GM19463 (cell line): ENCODE measurements around the gene ADCY9.

Experiments used
- ATAC-seq: cut with Tn5 transposase; IDR thresholded peaks from one replicate; pipeline ENCODE4 v1.9.1; 2021; ENCODE audit warnings: mild to moderate bottlenecking, moderate library complexity; ENCODE audit not compliant: unreplicated experiment

The ADCY9 gene

GRCh38 chr16:4124535-4125294, 8.5 kb upstream of the ADCY9 start:
- ATAC-seq: no peak

DNA sequence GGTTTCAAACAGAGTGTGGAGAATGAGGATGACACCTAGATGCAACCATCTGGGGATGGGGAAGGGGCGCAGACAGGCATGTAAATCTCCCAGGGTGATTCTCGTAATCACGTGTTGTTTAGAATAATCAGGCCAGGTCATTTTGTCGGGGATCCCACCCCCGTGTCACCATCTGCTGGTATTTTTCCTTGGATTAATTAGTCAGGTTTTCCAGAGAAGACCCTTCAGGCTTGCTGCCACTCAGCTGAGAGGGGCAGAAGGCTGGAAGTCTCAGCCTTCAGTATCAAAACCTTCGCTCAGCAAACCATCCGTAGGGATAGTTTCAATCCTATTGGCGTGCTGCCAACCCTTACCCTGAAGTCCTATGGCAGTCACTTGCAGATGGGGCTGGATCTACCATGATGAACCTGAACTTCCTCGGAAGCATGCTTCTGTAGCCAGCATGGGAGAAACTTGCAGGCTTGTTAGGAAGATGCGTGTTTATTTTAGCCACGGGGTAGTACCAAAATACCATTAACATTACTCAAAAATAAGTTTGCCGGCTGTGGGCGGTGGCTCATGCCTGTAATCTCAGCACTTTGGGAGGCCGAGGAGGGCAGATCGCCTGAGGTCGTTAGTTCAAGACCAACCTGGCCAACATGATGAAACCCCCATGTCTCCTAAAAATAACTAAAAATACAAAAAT, 7.5 kb upstream of the ADCY9 start:
- ATAC-seq: no peak

GRCh38 chr16:4120176-4120575, 3.9 kb upstream of the ADCY9 start:
- no peak for ATAC-seq

DNA sequence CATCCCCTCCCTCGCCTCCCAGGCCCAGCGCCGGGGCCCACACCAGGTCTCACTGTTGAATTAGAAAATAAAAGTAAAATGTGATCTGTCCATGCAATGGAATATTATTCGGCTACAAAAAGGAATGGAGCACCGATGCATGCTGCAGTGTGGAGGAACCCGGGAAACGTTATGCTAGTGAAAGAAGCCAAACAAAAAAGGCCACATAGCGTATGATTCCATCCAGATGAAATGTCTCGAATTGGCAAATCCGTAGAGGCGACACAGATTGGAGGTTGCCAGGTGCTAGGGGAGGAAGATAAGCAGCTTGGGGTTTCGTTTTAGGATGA, 972 bp upstream of the ADCY9 start:
- no peak for ATAC-seq

GRCh38 chr16:4115949-4116318, 308 bp downstream of the ADCY9 start:
- peak; percentile 8 for ATAC-seq

GRCh38 chr16:4115209-4115948, 863 bp downstream of the ADCY9 start:
- peak; percentile 33 for ATAC-seq

DNA sequence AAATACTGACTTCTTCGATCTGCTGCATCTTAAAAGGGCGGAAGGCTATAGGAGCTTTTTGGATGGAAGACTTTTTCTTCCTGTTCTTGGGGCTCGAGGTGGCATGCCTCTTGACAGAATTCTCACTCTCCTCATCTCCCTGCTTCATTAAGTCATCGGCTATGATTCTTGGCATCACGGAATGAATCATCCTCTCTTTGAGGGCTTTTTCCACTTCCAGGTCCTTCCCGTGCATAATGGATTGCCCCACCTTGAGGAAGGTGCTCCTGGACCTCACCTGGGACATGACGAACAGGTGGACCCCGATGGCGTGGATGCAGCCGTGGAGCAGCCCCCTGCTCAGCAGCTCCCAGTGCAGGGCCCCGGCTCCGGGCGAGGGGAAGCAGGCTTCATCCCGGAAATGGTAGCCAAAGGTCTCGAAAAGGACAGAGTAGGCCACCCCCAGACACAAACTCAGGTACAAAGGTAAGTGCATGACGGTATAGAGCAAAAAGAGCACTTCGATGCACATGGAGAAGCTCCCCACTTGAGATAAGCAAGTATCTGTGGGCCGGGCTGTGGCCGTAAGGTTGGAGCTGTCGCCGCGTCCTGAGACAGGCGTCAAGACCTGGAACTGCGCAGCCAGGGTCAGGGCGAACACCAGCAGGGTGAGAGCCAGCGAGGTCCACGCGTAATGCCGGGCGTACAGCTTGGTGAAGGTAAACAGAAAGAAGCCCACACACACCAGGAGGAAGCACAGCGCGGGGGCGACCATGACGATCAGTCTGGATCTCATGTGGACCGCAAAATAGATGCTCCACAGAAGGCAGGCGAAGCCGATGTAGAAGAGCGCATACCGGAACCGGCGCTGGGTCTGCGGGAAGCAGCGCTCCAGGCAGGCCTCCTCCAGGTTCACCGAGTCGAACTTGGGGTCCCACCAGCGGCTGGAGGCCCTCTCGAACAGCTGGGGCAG, 1.7 kb downstream of the ADCY9 start:
- ATAC-seq: no peak

DNA sequence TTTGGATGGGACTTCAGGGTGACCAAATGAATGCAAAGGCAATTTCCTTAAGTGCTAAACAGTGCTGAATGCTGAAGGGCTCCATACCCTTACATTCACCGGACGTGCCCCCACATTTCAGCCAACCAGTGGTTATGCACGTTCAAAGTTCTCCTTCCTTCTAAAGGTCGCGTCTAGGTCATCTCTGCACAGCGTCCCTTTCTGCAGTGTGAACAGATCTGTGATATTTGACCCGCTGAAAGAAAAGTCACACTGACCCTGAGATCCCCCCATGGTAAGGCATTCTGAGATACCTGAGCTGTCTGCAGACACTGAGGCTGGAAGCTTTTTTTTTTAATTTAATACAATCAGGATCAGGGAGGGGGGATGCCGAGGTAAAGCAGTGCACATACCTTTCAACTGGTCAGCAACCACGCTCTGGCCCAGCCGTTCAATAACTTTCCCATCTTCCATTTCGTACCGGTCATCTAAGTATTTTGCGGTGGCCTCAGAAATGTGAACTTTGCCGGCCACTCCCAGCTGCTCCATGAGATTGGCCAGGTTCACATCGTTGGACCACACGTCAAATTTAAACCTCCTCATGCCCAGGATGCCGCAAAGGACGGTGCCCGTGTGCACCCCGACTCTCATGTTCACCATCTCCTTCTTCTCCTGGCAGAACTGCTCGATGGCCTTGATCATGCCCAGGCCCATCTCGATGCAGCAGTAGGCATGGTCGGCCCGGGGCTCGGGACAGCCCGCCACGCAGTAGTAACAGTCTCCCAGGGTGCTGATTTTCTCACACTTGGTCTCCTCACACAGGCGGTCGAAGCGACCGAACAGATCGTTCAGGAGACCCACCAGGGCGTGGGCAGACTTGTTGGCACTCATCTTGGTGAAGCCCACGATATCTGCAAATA, 2.6 kb downstream of the ADCY9 start:
- no peak for ATAC-seq

DNA sequence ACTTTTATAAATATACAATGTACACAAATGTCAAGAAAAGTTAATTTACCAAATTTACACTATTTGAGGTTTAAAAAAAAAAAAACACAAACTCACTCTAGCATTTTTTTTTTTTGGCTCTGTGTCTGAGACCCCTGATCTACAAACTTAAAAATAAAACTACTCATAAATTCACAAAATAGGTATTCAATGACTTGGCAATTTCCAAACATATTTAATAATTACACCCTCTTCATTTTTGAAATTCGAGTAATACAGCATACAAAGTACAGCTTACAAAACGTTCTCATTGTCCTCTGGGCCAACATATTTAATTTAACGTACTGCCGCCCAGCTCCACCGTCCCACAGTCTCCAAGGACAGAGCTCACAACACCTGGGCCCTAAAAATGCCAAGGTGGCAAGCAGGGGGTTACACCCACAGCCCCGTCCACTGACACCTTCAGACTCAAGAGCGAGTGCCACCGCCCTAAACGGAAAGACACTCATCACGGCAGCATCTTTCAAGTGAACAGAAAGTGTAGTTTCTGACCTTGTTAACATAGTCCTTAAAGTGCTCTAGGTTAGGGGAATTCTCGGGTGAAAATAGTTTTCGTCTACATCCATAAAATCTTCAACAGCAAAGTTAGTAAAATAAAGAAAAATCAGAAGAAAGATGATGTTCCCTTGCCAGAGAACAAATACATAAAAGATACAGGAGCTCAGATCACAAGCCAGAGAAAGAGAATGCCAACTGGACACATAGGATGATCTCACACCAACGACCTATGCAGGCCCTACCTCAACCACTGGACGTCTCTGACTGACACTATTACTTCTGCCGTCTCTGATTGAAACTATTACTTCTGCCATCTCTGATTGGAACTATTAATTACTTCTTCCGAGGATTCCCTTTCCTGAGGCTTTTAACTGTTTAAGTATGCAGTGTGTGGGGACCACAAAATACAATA, 4.2 kb downstream of the ADCY9 start:
- no peak for ATAC-seq

DNA sequence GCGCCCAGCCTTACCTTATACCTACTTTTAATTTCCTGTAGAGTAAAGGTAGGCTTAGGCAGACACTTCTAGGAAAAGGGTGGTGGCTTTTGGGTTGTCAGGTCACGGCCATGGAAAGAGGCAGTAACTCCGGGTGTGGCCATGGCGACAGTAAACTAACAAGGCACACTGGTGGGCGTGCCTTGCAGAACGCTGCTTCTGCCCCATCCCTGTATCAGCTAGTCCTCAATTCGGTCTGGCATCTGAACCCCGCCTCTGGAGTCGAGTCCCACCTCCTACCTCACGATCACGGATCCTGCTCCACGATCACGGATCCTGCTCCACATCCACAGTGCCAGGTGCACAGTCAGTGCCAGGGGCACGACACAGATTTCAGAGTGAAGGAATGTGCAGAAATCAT, 5.6 kb downstream of the ADCY9 start:
- no peak for ATAC-seq

GRCh38 chr16:4110065-4110464, 6.2 kb downstream of the ADCY9 start:
- ATAC-seq: no peak

GRCh38 chr16:4109250-4109736, 6.9 kb downstream of the ADCY9 start:
- ATAC-seq: no peak

GRCh38 chr16:4106516-4106915, 9.7 kb downstream of the ADCY9 start:
- ATAC-seq: no peak

GRCh38 chr16:4105848-4106247, 10.4 kb downstream of the ADCY9 start:
- ATAC-seq: no peak

- no peak for ATAC-seq
Measured at GRCh38 chr16:4103745-4104144, 12.5 kb downstream of the ADCY9 start.

- no peak for ATAC-seq
Measured at GRCh38 chr16:4101421-4102219, 14.6 kb downstream of the ADCY9 start.

DNA sequence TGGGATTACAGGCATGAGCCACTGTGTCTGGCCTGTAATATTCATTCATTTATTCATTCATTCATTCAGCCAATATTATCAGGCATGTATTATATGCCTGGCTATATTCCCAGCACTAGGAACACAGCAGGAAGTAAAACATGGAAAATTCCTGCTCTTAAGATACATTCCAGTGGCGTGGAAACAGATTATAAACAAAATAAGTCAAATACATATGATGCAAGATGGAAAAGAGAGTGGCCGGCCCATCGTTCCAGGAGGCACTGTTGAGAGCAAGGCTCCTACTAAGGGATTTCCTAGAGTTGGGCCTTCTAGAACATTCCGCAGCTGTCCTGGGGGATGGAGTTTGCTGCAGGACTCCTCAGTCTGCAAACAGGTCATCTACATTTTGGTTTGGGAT, 17.7 kb downstream of the ADCY9 start:
- ATAC-seq: no peak

DNA sequence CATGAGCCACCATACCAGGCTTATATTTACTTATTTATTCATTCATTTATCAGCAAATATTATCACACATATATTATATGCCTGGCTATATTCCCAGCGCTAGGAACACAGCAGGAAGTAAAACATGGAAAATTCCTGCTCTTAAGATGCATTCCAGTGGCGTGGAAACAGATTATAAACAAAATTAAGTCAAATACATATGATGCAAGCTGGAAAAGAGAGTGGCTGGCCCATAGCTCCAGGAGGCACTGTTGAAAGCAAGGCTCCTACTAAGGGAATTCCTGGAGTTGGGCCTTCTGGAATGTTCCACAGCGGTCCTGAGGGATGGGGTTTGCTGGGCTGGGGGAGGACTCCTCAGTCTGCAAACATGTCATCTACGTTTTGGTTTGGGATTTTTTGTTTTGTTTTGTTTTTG, 18.4 kb downstream of the ADCY9 start:
- no peak for ATAC-seq
